RWPE1 (cell line): ENCODE measurements around the gene EGFR.

ENCODE experiments used
- CTCF ChIA-PET: fragments of 350-600 bp; sonication (Branson Sonifier 250); formaldehyde crosslinking; extraction: SDS; loops from one replicate; lab custom pipeline; 2021; lab: Yijun Ruan, JAX
- POLR2A ChIA-PET: fragments of 400-600 bp; formaldehyde crosslinking; extraction: SDS; loops from one replicate; lab custom pipeline; 2020; ENCODE audit warnings: antibody characterized with exemption; ENCODE audit not compliant: low non-redundant PET; lab: Yijun Ruan, JAX
- DNase-seq: peaks from one replicate; pipeline ENCODE4 v3.0.0; 2012; ENCODE audit warnings: low spot score
- H3K27ac ChIP-seq: fragments of 450-650 bp; 2 replicates; pipeline ENCODE4 v1.5.1; 2017
- TF ChIP-seq, protein P1 (sequence below): fragments of 450-650 bp; conservative IDR thresholded peaks from 2 replicates; pipeline ENCODE4 v1.5.1; 2017; ENCODE audit warnings: low read depth, mild to moderate bottlenecking

The EGFR gene

GRCh38 chr7:55061726-55062499 lies 43.1 kb downstream of the EGFR start:
- peak overlapping the region; percentile 64 for H3K27ac ChIP-seq
- ChIA-PET POLR2A (interaction anchor here (0.6 kb wide), 1 partner anchor 20 kb away, joined by 4 read pairs; no protein-coding TSS in a partner anchor), CTCF (interaction anchor here (0.6 to 0.7 kb wide), 2 partner anchors 9 to 354 kb away, joined by 3 read pairs; no protein-coding TSS in a partner anchor)
- DNase-seq: no peak
- TF ChIP-seq, protein P1, sequence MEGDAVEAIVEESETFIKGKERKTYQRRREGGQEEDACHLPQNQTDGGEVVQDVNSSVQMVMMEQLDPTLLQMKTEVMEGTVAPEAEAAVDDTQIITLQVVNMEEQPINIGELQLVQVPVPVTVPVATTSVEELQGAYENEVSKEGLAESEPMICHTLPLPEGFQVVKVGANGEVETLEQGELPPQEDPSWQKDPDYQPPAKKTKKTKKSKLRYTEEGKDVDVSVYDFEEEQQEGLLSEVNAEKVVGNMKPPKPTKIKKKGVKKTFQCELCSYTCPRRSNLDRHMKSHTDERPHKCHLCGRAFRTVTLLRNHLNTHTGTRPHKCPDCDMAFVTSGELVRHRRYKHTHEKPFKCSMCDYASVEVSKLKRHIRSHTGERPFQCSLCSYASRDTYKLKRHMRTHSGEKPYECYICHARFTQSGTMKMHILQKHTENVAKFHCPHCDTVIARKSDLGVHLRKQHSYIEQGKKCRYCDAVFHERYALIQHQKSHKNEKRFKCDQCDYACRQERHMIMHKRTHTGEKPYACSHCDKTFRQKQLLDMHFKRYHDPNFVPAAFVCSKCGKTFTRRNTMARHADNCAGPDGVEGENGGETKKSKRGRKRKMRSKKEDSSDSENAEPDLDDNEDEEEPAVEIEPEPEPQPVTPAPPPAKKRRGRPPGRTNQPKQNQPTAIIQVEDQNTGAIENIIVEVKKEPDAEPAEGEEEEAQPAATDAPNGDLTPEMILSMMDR: no peak

- TF ChIP-seq, protein P1: no peak
- ChIA-PET CTCF (interaction anchor here (0.6 kb wide), 1 partner anchor 289 kb away, joined by 3 read pairs; no protein-coding TSS in a partner anchor), POLR2A (no interaction called here)
- H3K27ac ChIP-seq: peak overlapping the region; percentile 63
- no peak for DNase-seq
Observed at GRCh38 chr7:55063061-55063460, 44.2 kb downstream of the EGFR start.

DNA sequence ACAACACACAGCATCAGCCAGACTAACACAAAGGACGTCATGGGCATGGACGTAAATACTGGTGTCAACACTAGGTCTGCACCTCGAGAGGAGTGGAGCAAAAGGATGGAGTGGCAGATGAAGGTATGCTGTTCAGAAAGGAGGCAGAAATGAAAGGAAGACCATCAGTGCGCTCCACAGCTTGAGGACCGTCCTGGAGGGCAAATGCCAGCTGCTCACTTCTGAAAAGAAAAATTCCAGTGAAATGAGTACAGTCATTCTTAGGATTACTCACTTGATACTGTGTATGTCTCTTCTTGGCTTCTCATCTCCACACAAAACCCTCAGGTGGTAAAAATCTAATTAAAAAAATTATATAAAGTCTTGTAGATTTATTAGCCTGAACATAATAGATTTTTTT lies 44.8 kb downstream of the EGFR start:
- POLR2A ChIA-PET: no interaction called here
- peak overlapping the region; percentile 74 for H3K27ac ChIP-seq
- TF ChIP-seq, protein P1: no peak
- DNase-seq: no peak
- CTCF ChIA-PET: no interaction called here

DNA sequence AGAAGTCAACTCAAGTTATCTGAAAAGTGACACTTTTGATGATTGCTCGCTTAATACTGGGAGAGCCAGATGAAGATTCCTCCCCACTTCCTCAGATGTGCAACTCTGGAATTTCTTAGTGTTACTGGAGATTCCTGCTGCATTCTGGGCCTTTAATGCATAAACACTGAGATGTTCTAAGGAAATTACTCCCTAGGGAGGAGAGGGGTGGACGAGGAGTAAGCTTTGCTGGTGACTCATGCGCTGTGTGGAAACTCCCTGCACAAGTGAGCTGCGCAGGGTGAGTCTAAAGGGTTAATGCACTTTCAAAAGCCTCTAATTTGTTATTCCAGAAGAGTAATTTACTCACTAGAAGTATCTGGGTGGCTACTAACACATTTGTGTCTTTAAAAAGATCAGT lies 46.3 kb downstream of the EGFR start:
- H3K27ac ChIP-seq: no peak overlapping the region
- ChIA-PET POLR2A (no interaction called here), CTCF (interaction anchor here (0.7 to 1.1 kb wide), 2 partner anchors 189 to 190 kb away, joined by 3 to 5 read pairs; no protein-coding TSS in a partner anchor)
- peak; percentile 87 for DNase-seq
- TF ChIP-seq, protein P1: no peak

- CTCF ChIA-PET: interaction anchor here (0.7 to 1.6 kb wide), 3 partner anchors 98 to 292 kb away, joined by 3 to 4 read pairs (median 3); no protein-coding TSS in a partner anchor
- peak; percentile 73 for DNase-seq
- POLR2A ChIA-PET: no interaction called here
- TF ChIP-seq, protein P1: no peak
- H3K27ac ChIP-seq: peak overlapping the region; percentile 89
Observed at GRCh38 chr7:55065511-55066229, 46.9 kb downstream of the EGFR start.

DNA sequence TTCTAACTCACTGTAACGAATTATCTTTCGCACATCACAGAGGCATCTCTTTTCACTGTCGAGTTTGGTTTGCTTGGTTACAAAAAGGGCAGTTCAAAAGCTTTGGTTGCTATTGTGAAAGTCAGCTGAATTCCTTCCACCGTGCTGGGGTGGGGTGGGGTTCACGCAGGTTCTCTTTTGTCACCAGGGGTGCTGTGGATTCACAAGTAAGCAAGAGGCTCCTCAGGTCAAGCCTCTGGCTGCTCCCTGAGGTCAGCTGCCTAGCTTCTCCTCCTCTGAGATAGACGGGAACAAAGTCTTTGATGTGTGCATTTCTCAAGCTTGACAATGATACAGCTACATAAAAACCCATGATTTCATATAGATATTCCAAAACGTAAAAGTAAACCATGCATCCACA lies 47.7 kb downstream of the EGFR start:
- H3K27ac ChIP-seq: peak overlapping the region; percentile 89
- ChIA-PET CTCF (interaction anchor here (0.8 to 1.6 kb wide), 2 partner anchors 98 to 293 kb away, joined by 3 to 4 read pairs; no protein-coding TSS in a partner anchor), POLR2A (no interaction called here)
- DNase-seq: no peak
- TF ChIP-seq, protein P1: no peak
